Spleen (tissue), 11 donors: Measurements from ENCODE around the gene ITPKC. TPM values are rescaled to one million over a fixed set of nuclear protein-coding genes. Genes with fewer than 3 reads are reported as not detected.

ENCODE experiments used
- DNase-seq: peaks from one replicate; pipeline ENCODE4 v3.0.0-alpha.2; 2020
- H3K27ac ChIP-seq, 8 donors: fragments of 200-600 bp; sonication (generic) in 7 of 8; 1 replicate in 4 of 8; 2 replicates in 4 of 8; pipeline versions ENCODE4 v1.5.0 to v1.8.0; 2016 to 2021; ENCODE audit warnings: inconsistent platforms in 4 of 8, mild to moderate bottlenecking in 4 of 8, moderate library complexity in 1 of 8
- H3K27me3 ChIP-seq, 7 donors: fragments of 200-600 bp; sonication (generic) in 6 of 7; replicated peaks in 1 of 7; 1 replicate in 4 of 7; 2 replicates in 3 of 7; pipeline versions ENCODE4 v1.5.0 to v1.8.0; 2016 to 2021; ENCODE audit warnings: inconsistent platforms in 3 of 7, mild to moderate bottlenecking in 1 of 7
- H3K36me3 ChIP-seq, 6 donors: fragments of 200-600 bp; sonication (generic) in 5 of 6; 1 replicate in 4 of 6; 2 replicates in 2 of 6; pipeline versions ENCODE4 v1.5.0 to v1.8.0; 2016 to 2021; ENCODE audit warnings: inconsistent platforms in 2 of 6
- H3K4me1 ChIP-seq, 6 donors: fragments of 200-600 bp; sonication (generic) in 5 of 6; 1 replicate in 3 of 6; 2 replicates in 3 of 6; pipeline versions ENCODE4 v1.5.0 to v1.8.0; 2016 to 2021; ENCODE audit warnings: inconsistent platforms in 3 of 6
- H3K4me3 ChIP-seq, 8 donors: fragments of 200-600 bp; sonication (generic) in 7 of 8; 1 replicate in 4 of 8; 2 replicates in 4 of 8; pipeline versions ENCODE4 v1.5.0 to v1.8.0; 2016 to 2021; ENCODE audit warnings: inconsistent platforms in 4 of 8, mild to moderate bottlenecking in 4 of 8, moderate library complexity in 2 of 8
- H3K9me3 ChIP-seq, 8 donors: fragments of 200-600 bp; sonication (generic) in 7 of 8; 1 replicate in 4 of 8; 2 replicates in 4 of 8; pipeline versions ENCODE4 v1.5.0 to v1.8.0; 2016 to 2021; ENCODE audit warnings: inconsistent platforms in 4 of 8
- POLR2A ChIP-seq, 3 donors: fragments of 450-650 bp; IDR thresholded peaks; one replicate each; pipeline ENCODE4 v1.5.1; 2017; ENCODE audit warnings: antibody characterized with exemption in 3 of 3, mild to moderate bottlenecking in 1 of 3
- POLR2AphosphoS5 ChIP-seq, 3 donors: sonication (generic); formaldehyde crosslinking; IDR thresholded peaks; one replicate each; pipeline ENCODE4 v1.5.1; 2017; ENCODE audit warnings: antibody characterized with exemption in 3 of 3
- WGBS, 5 donors: extraction: QIAGEN DNeasy Blood & Tissue Kit in 3 of 5; methylation state at CpG; one replicate each; pipeline versions ENCODE4 v1.1.5 to v1.1.7; 2013 to 2018; 5-methylcytosine and 5-hydroxymethylcytosine counted together
- intact Hi-C: fragments of 100-400 bp; cut with DNase I; formaldehyde crosslinking; loops from one replicate; pipeline ENCODE4 v1.15.0; 2023; ENCODE audit warnings: low total_unique reads
- polyA plus RNA-seq, 3 donors: library from polyadenylated mRNA; stranded (reverse); fragments of 200-250 nt; gene quantifications; one replicate each; pipeline ENCODE4 v1.2.1, GENCODE V29; 2013
- total RNA-seq, 7 donors: library from RNA; depleted of rRNA in 3 of 7; stranded (reverse); fragments of >200 nt in 3 of 7; fragmentation: NEBNext Ultra II Directional in 4 of 7; extraction: Animal tissue kit (Norgen Biotek cat#: 25700) in 4 of 7; gene quantifications; one replicate each; pipeline versions ENCODE4 v1.1.0 to v1.2.1, GENCODE V29; 2016 to 2021
- TF ChIP-seq, protein P1 (sequence below), 11 experiments: fragments of 200-600 bp in 7 of 11; fragments of 450-650 bp in 4 of 11; sonication (generic) in 4 of 11; IDR thresholded peaks in 8 of 11; conservative IDR thresholded peaks in 3 of 11; 1 replicate in 7 of 11; 2 replicates in 4 of 11; pipeline versions ENCODE4 v1.4.0 to v1.8.0; 2016 to 2021; ENCODE audit warnings: antibody characterized with exemption in 11 of 11, inconsistent platforms in 4 of 11, mild to moderate bottlenecking in 1 of 11
- donor health status: healthy with polysubstance abuse.
- donor health status: DM: no; HTN: no; CAD: no; lungs with moderate emphysema.
- donor health status: DM: no; HTN: no; CAD: no.
- donor health status: Bipolar disorder and iron deficiency.
- donor health status: healthy.
- donor health status: DM: no; HTN: no; CAD: no.
- donor health status: DM: yes; HTN: yes; CAD: no.

ITPKC gene
- total and polyA plus RNA-seq, 10 donors = 6.8 to 39.2 (median 15.2) TPM

DNA sequence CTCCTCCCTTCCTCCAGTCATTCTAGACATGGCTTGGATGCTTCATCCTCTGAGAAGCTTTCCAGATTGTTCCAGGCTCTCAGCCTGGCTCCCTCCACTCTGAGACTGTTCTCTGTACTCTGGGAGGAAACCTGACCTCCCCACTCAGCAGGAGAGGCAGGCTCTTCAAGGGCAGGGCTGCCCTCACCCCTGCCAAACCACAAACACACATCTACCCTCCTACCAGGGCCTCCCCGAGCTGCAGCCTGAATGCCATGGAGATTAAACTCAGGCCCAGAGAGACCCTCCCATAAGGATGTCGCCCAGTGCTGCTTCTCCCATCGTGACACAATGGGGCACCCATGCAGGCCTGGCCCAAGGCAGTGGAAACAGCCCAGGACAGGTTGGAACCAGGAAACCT lies 42.6 kb upstream of the ITPKC start:
- peaks cover 0 to 98% (median 52%) of the 10 kb centered on the region in 6 donors for H3K36me3 ChIP-seq
- 69 to 74% (median 71%) methylated on average over 2 to 3 of the region's 3 CpGs; no CpG with 5 or more reads in 1 of the 5 donors for WGBS, 5 donors
- intact Hi-C loops = no loop called here

GRCh38 chr19:40677156-40677555 lies 39.8 kb upstream of the ITPKC start:
- no peaks in the 10 kb centered on the region for H3K4me1 ChIP-seq
- no peaks in the 10 kb centered on the region for H3K9me3 ChIP-seq
- TF ChIP-seq, protein P1, sequence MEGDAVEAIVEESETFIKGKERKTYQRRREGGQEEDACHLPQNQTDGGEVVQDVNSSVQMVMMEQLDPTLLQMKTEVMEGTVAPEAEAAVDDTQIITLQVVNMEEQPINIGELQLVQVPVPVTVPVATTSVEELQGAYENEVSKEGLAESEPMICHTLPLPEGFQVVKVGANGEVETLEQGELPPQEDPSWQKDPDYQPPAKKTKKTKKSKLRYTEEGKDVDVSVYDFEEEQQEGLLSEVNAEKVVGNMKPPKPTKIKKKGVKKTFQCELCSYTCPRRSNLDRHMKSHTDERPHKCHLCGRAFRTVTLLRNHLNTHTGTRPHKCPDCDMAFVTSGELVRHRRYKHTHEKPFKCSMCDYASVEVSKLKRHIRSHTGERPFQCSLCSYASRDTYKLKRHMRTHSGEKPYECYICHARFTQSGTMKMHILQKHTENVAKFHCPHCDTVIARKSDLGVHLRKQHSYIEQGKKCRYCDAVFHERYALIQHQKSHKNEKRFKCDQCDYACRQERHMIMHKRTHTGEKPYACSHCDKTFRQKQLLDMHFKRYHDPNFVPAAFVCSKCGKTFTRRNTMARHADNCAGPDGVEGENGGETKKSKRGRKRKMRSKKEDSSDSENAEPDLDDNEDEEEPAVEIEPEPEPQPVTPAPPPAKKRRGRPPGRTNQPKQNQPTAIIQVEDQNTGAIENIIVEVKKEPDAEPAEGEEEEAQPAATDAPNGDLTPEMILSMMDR (IDR thresholded peaks at IDR 0.05 in 8 of 11, conservative IDR thresholded peaks at IDR 0.05 in 3 of 11) = no peak
- TF ChIP-seq POLR2AphosphoS5 (IDR thresholded peaks at IDR 0.05) = no peak
- TF ChIP-seq POLR2A (IDR thresholded peaks at IDR 0.05) = no peak
- no peak overlapping the region for H3K27ac ChIP-seq
- WGBS, 5 donors = 94 to 97% (median 96%) methylated on average over 23 of the region's 23 CpGs
- H3K27me3 ChIP-seq = no peaks in the 10 kb centered on the region
- H3K4me3 ChIP-seq = no peak overlapping the region
- intact Hi-C loops = no loop called here
- no peak for DNase-seq
- peaks cover 0 to 98% (median 45%) of the 10 kb centered on the region in 6 donors for H3K36me3 ChIP-seq

More for the DNA sequence above, 42.6 kb upstream of the ITPKC start:
- Histone ChIP-seq H3K4me3 (no peak overlapping the region), H3K4me1 (no peaks in the 10 kb centered on the region), H3K27ac (no peak overlapping the region), H3K9me3 (peaks cover 0 to 7% (median 4%) of the 10 kb centered on the region in 8 donors), H3K27me3 (no peaks in the 10 kb centered on the region)
- TF ChIP-seq POLR2AphosphoS5 (IDR thresholded peaks at IDR 0.05) = no peak
- no peak for TF ChIP-seq POLR2A (IDR thresholded peaks at IDR 0.05)
- TF ChIP-seq, protein P1 (IDR thresholded peaks at IDR 0.05 in 8 of 11, conservative IDR thresholded peaks at IDR 0.05 in 3 of 11) = no peak
- peak; percentile 32 for DNase-seq

DNA sequence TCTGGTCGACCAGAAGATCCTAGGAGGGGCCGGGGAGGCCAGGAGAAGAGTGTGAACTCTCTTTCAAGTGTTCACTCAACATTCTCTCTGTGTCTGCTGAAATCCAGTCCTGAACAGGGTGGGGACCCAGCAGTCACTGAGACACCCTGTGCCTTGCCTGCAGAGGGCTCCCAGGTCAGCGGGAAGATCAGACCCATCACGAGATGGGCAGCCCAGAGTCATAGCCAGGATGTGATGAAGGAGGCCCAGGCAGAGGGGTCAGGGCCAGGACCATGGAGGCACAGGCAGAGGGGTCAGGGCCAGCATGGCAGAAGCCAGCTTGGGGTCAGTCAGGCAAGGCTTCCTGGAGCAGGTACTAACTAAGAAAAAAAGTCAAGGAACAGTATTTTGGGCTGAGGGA lies 35.9 kb upstream of the ITPKC start:
- no peaks in the 10 kb centered on the region for H3K4me1 ChIP-seq
- 74 to 94% (median 79%) methylated on average over 4 of the region's 4 CpGs for WGBS, 5 donors
- H3K9me3 ChIP-seq = no peaks in the 10 kb centered on the region
- DNase-seq = no peak
- no peak overlapping the region for H3K27ac ChIP-seq
- TF ChIP-seq, protein P1 (IDR thresholded peaks at IDR 0.05 in 8 of 11, conservative IDR thresholded peaks at IDR 0.05 in 3 of 11) = no peak
- TF ChIP-seq POLR2AphosphoS5 (IDR thresholded peaks at IDR 0.05) = no peak
- H3K4me3 ChIP-seq = no peak overlapping the region
- H3K36me3 ChIP-seq = peaks cover 0 to 86% (median 27%) of the 10 kb centered on the region in 6 donors
- H3K27me3 ChIP-seq = no peaks in the 10 kb centered on the region
- intact Hi-C loops = no loop called here

DNA sequence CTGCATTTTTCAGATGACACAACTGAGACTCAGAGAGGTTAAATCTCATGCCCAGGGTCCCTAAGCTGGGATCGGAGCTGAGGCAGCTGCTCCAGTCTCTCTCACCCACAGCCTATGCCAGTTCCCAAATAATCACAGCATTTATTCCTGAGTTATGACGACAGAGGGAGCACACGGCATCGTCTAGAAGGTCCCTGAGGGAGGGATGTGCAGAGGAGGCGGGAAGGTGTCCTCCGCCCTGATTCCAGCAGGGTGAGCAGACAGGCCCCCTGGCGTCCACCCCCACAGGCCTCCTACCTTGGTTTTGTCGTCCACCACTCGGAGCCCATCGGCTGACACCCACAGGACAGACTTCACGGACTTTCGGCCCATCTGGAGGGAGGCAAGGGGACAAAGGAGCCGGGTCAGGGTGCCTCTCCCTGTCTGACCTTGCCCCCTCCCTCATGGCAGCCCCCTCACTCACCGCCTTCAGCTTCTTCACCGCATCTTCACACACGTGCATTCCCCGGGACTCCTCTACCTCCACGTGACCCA lies 34.4 kb upstream of the ITPKC start:
- WGBS, 5 donors = 90 to 96% (median 96%) methylated on average over 11 to 18 of the region's 18 CpGs
- Histone ChIP-seq H3K36me3 (peaks cover 0 to 80% (median 16%) of the 10 kb centered on the region in 6 donors), H3K9me3 (no peaks in the 10 kb centered on the region), H3K4me3 (no peak overlapping the region), H3K27me3 (no peaks in the 10 kb centered on the region), H3K4me1 (peaks cover 0 to 9% (median 0%) of the 10 kb centered on the region in 6 donors), H3K27ac (no peak overlapping the region)
- TF ChIP-seq POLR2A (IDR thresholded peaks at IDR 0.05) (no peak), POLR2AphosphoS5 (IDR thresholded peaks at IDR 0.05) (no peak)
- TF ChIP-seq, protein P1 (IDR thresholded peaks at IDR 0.05 in 8 of 11, conservative IDR thresholded peaks at IDR 0.05 in 3 of 11) = no peak
- intact Hi-C loops = no loop called here
- no peak for DNase-seq
